A549 (cell line): ENCODE measurements around the gene AKAP11.

Experiments
- CBX2 ChIP-seq: fragments of 200-600 bp; sonication (generic); IDR thresholded peaks from 2 replicates; pipeline ENCODE4 v1.6.1; 2016; ENCODE audit warnings: low read depth, mild to moderate bottlenecking, borderline replicate concordance
- CEBPB ChIP-seq, 2 experiments: fragments of >200 bp in 1 of 2; sonication (Bioruptor Twin) in 1 of 2; formaldehyde crosslinking in 1 of 2; IDR thresholded peaks; 2 replicates each; pipeline ENCODE4 v1.6.1; 2012 to 2016
- CHD2 ChIP-seq: fragments of 150-350 bp; IDR thresholded peaks from 2 replicates; pipeline ENCODE4 v1.6.1; 2014; ENCODE audit warnings: low read length; ENCODE audit not compliant: partially characterized antibody
- FOXS1 ChIP-seq: fragments of 250-450 bp; sonication (Bioruptor Pico); IDR thresholded peaks from 2 replicates; pipeline ENCODE4 v1.5.0; 2020; ENCODE audit warnings: mild to moderate bottlenecking, moderate library complexity
- HDAC2 ChIP-seq: fragments of 200-600 bp; sonication (generic); IDR thresholded peaks from 2 replicates; pipeline ENCODE4 v1.6.1; 2016
- HEYL ChIP-seq: fragments of 250-450 bp; sonication (Bioruptor Pico); IDR thresholded peaks from 2 replicates; pipeline ENCODE4 v1.8.0; 2021; ENCODE audit warnings: mild to moderate bottlenecking, moderate library complexity
- JUNB ChIP-seq: fragments of >200 bp; sonication (Bioruptor Twin); formaldehyde crosslinking; IDR thresholded peaks from 2 replicates; pipeline ENCODE4 v1.6.1; 2016
- MAZ ChIP-seq: fragments of 150-350 bp; IDR thresholded peaks from 2 replicates; pipeline ENCODE4 v1.6.1; 2014; ENCODE audit warnings: antibody characterized with exemption, low read depth, low read length, borderline replicate concordance
- POLR2A ChIP-seq: IDR thresholded peaks from 2 replicates; pipeline ENCODE4 v1.6.1; 2012; ENCODE audit warnings: mild to moderate bottlenecking, low read length
- RCOR1 ChIP-seq: fragments of 150-350 bp; IDR thresholded peaks from 2 replicates; pipeline ENCODE4 v1.6.1; 2014; ENCODE audit warnings: antibody characterized with exemption, low read length, low read depth
- RFX5 ChIP-seq: fragments of 450-650 bp; IDR thresholded peaks from 2 replicates; pipeline ENCODE4 v1.7.1; 2014; ENCODE audit warnings: antibody characterized with exemption, mild to moderate bottlenecking, moderate library complexity
- TF ChIP-seq, protein P1 (sequence below): fragments of >200 bp; sonication (Bioruptor Twin); formaldehyde crosslinking; IDR thresholded peaks from 3 replicates; pipeline ENCODE4 v1.5.1; 2016
- TF ChIP-seq, protein P2 (sequence below): fragments of 200-600 bp; sonication (generic); IDR thresholded peaks from 2 replicates; pipeline ENCODE4 v1.6.1; 2016; ENCODE audit warnings: antibody characterized with exemption, mild to moderate bottlenecking, moderate library complexity

DNA sequence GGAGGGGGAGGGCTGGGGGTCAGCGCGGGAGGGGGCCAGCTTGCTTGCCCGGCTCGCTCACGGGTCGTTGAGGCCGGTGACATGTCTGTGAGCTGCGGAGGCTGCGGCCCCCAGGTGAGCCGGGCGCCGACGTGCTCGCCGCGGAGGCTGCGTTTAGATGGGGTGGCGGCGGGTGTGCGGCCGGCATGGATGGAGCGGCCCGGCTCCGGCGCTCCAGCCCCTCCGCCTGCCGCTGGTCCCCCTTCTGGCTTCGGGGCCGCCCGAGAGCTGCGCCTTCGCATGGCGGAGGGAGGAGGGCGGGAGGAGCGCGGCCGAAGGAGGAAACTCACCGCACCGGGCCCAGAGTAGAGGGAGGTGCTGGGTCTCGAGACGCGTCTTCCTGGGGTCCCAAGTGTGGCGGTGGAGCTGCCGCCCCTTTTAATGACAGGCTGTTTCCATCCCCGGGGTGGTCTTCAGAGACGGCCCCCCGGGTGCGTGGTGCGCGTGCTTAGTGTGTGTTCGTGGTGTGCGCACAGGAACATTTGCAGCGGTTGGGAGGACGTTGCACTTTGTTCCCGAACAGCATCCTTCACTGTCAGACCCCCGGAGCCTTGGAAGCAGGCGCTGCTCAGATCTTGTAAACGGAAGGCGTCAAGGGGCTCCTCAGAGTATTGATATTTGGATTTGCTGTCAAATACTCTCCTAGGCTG lies at the start of gene AKAP11:
- TF ChIP-seq, protein P1, sequence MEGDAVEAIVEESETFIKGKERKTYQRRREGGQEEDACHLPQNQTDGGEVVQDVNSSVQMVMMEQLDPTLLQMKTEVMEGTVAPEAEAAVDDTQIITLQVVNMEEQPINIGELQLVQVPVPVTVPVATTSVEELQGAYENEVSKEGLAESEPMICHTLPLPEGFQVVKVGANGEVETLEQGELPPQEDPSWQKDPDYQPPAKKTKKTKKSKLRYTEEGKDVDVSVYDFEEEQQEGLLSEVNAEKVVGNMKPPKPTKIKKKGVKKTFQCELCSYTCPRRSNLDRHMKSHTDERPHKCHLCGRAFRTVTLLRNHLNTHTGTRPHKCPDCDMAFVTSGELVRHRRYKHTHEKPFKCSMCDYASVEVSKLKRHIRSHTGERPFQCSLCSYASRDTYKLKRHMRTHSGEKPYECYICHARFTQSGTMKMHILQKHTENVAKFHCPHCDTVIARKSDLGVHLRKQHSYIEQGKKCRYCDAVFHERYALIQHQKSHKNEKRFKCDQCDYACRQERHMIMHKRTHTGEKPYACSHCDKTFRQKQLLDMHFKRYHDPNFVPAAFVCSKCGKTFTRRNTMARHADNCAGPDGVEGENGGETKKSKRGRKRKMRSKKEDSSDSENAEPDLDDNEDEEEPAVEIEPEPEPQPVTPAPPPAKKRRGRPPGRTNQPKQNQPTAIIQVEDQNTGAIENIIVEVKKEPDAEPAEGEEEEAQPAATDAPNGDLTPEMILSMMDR: no peak
- TF ChIP-seq HDAC2: no peak
- TF ChIP-seq CEBPB (IDR thresholded peaks at IDR 0.05): no peak
- TF ChIP-seq MAZ: no peak
- no peak for TF ChIP-seq RFX5
- TF ChIP-seq POLR2A: peak; percentile 60
- TF ChIP-seq HEYL (CRISPR knock-in tag): no peak
- TF ChIP-seq CHD2: no peak
- TF ChIP-seq CBX2: no peak
- no peak for TF ChIP-seq JUNB
- no peak for TF ChIP-seq FOXS1 (CRISPR knock-in tag)
- TF ChIP-seq, protein P2, sequence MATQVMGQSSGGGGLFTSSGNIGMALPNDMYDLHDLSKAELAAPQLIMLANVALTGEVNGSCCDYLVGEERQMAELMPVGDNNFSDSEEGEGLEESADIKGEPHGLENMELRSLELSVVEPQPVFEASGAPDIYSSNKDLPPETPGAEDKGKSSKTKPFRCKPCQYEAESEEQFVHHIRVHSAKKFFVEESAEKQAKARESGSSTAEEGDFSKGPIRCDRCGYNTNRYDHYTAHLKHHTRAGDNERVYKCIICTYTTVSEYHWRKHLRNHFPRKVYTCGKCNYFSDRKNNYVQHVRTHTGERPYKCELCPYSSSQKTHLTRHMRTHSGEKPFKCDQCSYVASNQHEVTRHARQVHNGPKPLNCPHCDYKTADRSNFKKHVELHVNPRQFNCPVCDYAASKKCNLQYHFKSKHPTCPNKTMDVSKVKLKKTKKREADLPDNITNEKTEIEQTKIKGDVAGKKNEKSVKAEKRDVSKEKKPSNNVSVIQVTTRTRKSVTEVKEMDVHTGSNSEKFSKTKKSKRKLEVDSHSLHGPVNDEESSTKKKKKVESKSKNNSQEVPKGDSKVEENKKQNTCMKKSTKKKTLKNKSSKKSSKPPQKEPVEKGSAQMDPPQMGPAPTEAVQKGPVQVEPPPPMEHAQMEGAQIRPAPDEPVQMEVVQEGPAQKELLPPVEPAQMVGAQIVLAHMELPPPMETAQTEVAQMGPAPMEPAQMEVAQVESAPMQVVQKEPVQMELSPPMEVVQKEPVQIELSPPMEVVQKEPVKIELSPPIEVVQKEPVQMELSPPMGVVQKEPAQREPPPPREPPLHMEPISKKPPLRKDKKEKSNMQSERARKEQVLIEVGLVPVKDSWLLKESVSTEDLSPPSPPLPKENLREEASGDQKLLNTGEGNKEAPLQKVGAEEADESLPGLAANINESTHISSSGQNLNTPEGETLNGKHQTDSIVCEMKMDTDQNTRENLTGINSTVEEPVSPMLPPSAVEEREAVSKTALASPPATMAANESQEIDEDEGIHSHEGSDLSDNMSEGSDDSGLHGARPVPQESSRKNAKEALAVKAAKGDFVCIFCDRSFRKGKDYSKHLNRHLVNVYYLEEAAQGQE: peak; percentile 65; the same call in 1 of the 2 replicates
- no peak for TF ChIP-seq RCOR1
